ENCODE measurements around the gene ZHX3.
A peak's percentile ranks its signal among the peaks of the same experiment; 100 is the strongest.

Gene ZHX3

DNA sequence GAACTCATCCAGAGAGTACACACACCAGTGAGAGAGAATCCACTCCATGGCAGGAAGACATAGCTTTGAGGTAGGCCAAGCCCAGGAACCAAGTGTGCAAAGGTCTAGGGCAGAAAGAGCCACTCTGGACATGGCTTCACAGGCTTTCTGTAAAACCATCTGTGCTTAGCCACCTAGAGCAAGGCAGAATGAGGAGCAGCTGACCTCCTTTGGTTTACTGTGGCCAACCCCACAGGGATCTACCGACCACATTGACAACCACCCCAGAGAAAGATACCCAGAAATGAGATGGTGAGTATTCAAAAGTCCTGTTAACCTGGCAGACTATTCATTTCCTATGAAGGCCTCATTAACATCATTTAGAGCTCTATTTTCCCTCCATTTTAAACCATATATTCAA is 10.5 kb downstream of the ZHX3 start:
- DNase-seq (ENCODE audit: low read depth), result no peak
- TF ChIP-seq, protein P1, sequence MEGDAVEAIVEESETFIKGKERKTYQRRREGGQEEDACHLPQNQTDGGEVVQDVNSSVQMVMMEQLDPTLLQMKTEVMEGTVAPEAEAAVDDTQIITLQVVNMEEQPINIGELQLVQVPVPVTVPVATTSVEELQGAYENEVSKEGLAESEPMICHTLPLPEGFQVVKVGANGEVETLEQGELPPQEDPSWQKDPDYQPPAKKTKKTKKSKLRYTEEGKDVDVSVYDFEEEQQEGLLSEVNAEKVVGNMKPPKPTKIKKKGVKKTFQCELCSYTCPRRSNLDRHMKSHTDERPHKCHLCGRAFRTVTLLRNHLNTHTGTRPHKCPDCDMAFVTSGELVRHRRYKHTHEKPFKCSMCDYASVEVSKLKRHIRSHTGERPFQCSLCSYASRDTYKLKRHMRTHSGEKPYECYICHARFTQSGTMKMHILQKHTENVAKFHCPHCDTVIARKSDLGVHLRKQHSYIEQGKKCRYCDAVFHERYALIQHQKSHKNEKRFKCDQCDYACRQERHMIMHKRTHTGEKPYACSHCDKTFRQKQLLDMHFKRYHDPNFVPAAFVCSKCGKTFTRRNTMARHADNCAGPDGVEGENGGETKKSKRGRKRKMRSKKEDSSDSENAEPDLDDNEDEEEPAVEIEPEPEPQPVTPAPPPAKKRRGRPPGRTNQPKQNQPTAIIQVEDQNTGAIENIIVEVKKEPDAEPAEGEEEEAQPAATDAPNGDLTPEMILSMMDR (IDR thresholded peaks at IDR 0.05; ENCODE audit: insufficient read depth, low read depth, low read length, missing control alignments), result no peak
- no peak overlapping the region for H3K4me3 ChIP-seq (ENCODE audit: low read length)

GRCh38 chr20:41306061-41306727 is 11.3 kb downstream of the ZHX3 start:
- TF ChIP-seq, protein P1 (IDR thresholded peaks at IDR 0.05; ENCODE audit: insufficient read depth, low read depth, low read length, missing control alignments), result no peak
- no peak overlapping the region for H3K4me3 ChIP-seq (ENCODE audit: low read length)
- DNase-seq (ENCODE audit: low read depth), result no peak

DNA sequence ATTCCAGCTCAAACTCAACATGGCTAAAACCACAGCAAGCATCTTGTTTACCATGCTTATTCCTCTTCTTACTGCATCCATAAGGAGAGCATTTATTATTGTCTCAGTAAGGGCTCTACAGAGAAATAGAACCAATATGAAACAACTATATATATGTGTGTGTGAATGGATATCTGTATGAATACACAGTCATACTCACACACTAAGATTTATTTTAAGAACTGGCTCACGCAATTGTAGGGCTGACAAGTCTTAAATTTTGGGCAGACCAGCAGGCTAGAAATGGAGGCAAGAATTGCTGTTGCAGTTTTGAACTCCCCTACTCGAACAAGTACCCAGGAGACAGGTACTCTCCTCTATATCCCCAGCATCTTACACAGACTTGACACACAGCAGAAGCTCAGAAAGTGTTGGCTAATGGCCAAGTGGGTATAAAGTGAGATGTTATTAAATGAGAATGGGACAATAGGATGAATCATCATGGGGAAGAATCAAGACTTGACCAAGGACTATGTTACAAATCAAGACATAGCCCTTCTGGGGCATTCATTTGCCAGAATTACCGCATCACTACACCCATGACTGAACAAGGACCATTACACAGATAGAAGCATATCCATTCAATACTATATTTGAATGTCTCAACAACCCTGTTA is 13.0 kb downstream of the ZHX3 start:
- DNase-seq (ENCODE audit: low read depth), result peak; percentile 31
- TF ChIP-seq, protein P1 (IDR thresholded peaks at IDR 0.05; ENCODE audit: insufficient read depth, low read depth, low read length, missing control alignments), result no peak
- no peak overlapping the region for H3K4me3 ChIP-seq (ENCODE audit: low read length)

- no peak for DNase-seq (ENCODE audit: low read depth)
- no peak overlapping the region for H3K4me3 ChIP-seq (ENCODE audit: low read length)
- TF ChIP-seq, protein P1 (IDR thresholded peaks at IDR 0.05; ENCODE audit: insufficient read depth, low read depth, low read length, missing control alignments), result no peak
Observed at GRCh38 chr20:41304002-41304401, 13.5 kb downstream of the ZHX3 start.

GRCh38 chr20:41300886-41301285 is 16.6 kb downstream of the ZHX3 start:
- no peak overlapping the region for H3K4me3 ChIP-seq (ENCODE audit: low read length)
- TF ChIP-seq, protein P1 (IDR thresholded peaks at IDR 0.05; ENCODE audit: insufficient read depth, low read depth, low read length, missing control alignments), result no peak
- no peak for DNase-seq (ENCODE audit: low read depth)

DNA sequence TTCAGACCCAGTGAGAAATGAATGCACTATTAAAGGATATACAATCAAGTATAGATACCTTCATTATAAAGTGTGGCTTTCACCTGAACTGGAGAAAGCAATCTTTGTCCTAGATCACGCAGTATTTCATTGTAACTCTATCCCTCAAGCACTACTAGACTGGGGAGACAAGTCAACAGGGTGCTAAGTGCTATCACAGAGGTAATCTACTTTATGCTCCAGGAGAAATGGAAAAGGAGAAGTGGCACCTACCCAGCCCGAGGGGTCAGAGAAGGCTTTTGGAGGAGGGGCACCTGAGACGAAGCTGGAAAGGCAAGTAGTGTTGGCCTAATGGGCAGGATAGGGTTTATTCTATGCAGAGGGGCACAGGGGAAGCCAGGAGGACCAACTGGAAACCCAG is 17.1 kb downstream of the ZHX3 start:
- no peak for DNase-seq (ENCODE audit: low read depth)
- TF ChIP-seq, protein P1 (IDR thresholded peaks at IDR 0.05; ENCODE audit: insufficient read depth, low read depth, low read length, missing control alignments), result no peak
- no peak overlapping the region for H3K4me3 ChIP-seq (ENCODE audit: low read length)

- TF ChIP-seq, protein P1 (IDR thresholded peaks at IDR 0.05; ENCODE audit: insufficient read depth, low read depth, low read length, missing control alignments), result no peak
- no peak for DNase-seq (ENCODE audit: low read depth)
- no peak overlapping the region for H3K4me3 ChIP-seq (ENCODE audit: low read length)
Observed at GRCh38 chr20:41299899-41300298, 17.6 kb downstream of the ZHX3 start.

Data from epithelial cell of esophagus (primary cell).